ENCODE measurements around the gene HTR7. TPM values are rescaled to one million over a fixed set of nuclear protein-coding genes. Genes with fewer than 3 reads are reported as not detected.
A peak's percentile ranks its signal among the peaks of the same experiment; 100 is the strongest.

HTR7 gene
- total and polyA plus RNA-seq, 9 of the 15 experiments (the other 6 are each of a cell fraction or from before 2014, with no cell fraction given) = 0.07 to 0.33 (median 0.18) TPM

DNA sequence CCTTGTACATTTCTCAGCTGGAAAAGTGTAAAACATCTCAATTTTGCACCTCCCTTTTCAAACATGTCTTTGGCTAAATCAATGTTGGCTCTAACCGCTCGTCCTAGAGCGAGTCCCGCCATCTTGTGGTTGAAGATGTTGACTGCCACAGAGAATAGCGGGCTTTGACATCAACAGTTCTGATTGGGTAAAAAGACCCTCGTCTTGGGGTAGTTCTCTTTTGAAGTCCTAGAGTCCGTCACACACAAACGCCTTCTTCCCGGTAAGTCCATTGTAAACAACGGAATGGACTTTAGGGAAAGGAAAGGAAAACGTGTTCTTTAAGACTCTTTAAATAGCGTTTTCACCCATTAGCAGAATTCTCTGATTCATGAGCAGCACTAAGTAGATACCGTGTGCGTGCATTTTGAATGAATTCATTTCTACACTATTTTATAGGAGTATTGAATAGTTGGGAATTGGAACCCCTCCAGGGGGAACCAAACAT is 13.5 kb upstream of the HTR7 start (continued):
- no peak for TF ChIP-seq POU5F1 (IDR thresholded peaks at IDR 0.05; ENCODE audit: borderline replicate concordance, low read depth, low read length, partially characterized antibody)
- no peak for TF ChIP-seq MAFF (IDR thresholded peaks at IDR 0.05; ENCODE audit: low read length)
- no peak for TF ChIP-seq TBP (optimal IDR thresholded peaks at IDR 0.05; ENCODE audit: low read depth, low read length)
- no peak for TF ChIP-seq HCFC1 (IDR thresholded peaks at IDR 0.05; ENCODE audit: low read depth, low read length)
- TF ChIP-seq COPS2 (conservative IDR thresholded peaks at IDR 0.05) = no peak
- no peak for TF ChIP-seq CBX2 (IDR thresholded peaks at IDR 0.05; ENCODE audit: insufficient read depth, low read length, poor library complexity, severe bottlenecking)
- TF ChIP-seq GABPB2 (CRISPR knock-in tag; conservative IDR thresholded peaks at IDR 0.05) = no peak
- TF ChIP-seq DACH1 (IDR thresholded peaks at IDR 0.05; ENCODE audit: partially characterized antibody) = no peak
- TF ChIP-seq, protein P1, sequence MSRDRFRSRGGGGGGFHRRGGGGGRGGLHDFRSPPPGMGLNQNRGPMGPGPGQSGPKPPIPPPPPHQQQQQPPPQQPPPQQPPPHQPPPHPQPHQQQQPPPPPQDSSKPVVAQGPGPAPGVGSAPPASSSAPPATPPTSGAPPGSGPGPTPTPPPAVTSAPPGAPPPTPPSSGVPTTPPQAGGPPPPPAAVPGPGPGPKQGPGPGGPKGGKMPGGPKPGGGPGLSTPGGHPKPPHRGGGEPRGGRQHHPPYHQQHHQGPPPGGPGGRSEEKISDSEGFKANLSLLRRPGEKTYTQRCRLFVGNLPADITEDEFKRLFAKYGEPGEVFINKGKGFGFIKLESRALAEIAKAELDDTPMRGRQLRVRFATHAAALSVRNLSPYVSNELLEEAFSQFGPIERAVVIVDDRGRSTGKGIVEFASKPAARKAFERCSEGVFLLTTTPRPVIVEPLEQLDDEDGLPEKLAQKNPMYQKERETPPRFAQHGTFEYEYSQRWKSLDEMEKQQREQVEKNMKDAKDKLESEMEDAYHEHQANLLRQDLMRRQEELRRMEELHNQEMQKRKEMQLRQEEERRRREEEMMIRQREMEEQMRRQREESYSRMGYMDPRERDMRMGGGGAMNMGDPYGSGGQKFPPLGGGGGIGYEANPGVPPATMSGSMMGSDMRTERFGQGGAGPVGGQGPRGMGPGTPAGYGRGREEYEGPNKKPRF (IDR thresholded peaks at IDR 0.05; ENCODE audit: low read depth, low read length) = no peak
- no peak for TF ChIP-seq CCAR2 (IDR thresholded peaks at IDR 0.05; ENCODE audit: low read depth, low read length)
- TF ChIP-seq CBFB (CRISPR knock-in tag; IDR thresholded peaks at IDR 0.05) = no peak
- no peak for TF ChIP-seq SRSF3 (IDR thresholded peaks at IDR 0.05; ENCODE audit: insufficient read depth, low read length)
- TF ChIP-seq, protein P2, sequence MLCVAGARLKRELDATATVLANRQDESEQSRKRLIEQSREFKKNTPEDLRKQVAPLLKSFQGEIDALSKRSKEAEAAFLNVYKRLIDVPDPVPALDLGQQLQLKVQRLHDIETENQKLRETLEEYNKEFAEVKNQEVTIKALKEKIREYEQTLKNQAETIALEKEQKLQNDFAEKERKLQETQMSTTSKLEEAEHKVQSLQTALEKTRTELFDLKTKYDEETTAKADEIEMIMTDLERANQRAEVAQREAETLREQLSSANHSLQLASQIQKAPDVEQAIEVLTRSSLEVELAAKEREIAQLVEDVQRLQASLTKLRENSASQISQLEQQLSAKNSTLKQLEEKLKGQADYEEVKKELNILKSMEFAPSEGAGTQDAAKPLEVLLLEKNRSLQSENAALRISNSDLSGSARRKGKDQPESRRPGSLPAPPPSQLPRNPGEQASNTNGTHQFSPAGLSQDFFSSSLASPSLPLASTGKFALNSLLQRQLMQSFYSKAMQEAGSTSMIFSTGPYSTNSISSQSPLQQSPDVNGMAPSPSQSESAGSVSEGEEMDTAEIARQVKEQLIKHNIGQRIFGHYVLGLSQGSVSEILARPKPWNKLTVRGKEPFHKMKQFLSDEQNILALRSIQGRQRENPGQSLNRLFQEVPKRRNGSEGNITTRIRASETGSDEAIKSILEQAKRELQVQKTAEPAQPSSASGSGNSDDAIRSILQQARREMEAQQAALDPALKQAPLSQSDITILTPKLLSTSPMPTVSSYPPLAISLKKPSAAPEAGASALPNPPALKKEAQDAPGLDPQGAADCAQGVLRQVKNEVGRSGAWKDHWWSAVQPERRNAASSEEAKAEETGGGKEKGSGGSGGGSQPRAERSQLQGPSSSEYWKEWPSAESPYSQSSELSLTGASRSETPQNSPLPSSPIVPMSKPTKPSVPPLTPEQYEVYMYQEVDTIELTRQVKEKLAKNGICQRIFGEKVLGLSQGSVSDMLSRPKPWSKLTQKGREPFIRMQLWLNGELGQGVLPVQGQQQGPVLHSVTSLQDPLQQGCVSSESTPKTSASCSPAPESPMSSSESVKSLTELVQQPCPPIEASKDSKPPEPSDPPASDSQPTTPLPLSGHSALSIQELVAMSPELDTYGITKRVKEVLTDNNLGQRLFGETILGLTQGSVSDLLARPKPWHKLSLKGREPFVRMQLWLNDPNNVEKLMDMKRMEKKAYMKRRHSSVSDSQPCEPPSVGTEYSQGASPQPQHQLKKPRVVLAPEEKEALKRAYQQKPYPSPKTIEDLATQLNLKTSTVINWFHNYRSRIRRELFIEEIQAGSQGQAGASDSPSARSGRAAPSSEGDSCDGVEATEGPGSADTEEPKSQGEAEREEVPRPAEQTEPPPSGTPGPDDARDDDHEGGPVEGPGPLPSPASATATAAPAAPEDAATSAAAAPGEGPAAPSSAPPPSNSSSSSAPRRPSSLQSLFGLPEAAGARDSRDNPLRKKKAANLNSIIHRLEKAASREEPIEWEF (CRISPR knock-in tag; IDR thresholded peaks at IDR 0.05) = no peak
- no peak for TF ChIP-seq MEF2D (tag; conservative IDR thresholded peaks at IDR 0.05; ENCODE audit: low read depth)
- TF ChIP-seq GTF2E2 (tag; IDR thresholded peaks at IDR 0.05) = 0 out of 2 replicates have a peak, but pooled peaks have one; percentile 18

All from K562 (cell line).